ENCODE results near the gene STAMBP. TPM values are rescaled to one million over a fixed set of nuclear protein-coding genes. Genes with fewer than 3 reads are reported as not detected.

The STAMBP gene
- total RNA-seq (2022; extraction: Qiagen RNA extraction), result 49.9 to 59.6 TPM (median 55.4 TPM) in 5 replicates

DNA sequence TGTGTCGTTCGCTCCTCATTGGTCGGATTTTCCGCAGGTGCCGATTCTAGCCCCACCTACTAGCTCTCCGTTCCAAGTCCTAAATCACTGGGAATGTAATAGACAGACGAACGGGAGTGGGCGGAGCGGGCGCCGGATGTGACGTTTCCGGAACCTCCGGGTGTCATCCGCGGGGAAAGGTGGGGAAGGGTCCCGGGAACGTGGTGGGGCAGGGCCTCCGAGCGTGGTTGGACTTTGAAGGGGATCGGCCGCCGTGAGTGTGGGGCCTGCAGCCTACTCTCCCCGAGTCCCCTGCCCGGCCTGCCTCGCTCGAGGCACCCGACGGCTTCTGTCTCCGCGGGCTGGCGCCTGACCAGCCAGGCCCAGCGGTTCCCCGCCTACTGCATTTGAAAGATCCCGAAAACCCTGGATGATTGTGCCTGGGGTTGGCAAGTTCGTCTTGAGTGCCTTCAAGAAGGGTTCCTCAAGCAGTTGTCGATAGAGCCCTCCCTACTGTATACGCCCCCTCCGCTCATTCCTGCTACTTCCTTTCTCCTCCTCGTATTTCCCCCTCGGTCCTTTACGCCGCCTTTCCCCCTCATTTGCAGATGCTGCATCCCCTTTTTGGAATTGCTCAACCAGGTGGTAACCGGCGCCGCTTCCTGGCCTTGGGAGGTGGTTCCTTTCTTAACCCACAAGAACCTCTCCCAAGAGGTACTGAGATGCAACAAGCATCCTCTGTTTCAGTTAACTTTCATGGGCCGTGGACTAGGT lies at the start of gene STAMBP:
STAMBP (plus strand) TSS at position 144 of the 753 bp plus-strand sequence. CDS start 1,896 bp downstream, outside the sequence.

DNA sequence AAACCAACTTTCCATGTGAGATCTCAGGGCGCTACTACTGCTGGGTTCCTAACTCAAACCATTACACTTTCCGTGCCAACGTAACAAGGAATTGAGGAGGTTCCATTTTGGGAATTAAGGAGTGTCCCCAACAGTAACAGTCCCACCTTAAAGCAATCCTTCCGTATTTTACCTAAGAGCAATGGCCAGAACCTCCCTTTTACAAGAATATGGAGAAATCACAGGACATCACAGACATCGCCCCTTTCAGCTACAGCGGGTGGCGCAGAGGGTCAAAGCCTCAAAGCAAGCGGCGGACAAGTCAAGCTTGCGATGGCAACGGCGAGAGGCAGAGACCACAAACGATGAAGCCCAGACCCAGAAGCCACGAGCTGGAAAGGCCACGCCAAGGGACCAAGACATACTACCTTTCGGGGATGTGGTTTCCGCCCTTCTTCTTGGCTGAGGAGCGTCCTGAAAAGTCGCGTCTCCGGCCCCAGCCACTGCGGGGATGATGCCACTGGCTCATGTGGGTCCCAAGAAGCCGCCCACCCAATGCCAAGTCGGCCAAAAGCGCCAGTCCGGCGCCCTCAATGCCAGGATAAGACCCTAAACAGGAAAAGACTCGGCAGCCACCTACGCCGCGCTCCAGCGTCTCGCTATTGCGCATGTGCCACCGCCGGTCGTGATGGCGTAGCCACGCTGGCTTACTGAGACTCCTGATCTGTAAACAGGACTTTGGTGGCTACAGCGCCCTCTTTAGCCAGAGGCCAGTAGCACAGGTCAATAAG lies 49.1 kb upstream of the STAMBP start, which contains the start of gene DUSP11:
DUSP11 (minus strand) TSS at position 637 of the 770 bp plus-strand sequence; CDS start at position 508, 129 bp downstream.

DNA sequence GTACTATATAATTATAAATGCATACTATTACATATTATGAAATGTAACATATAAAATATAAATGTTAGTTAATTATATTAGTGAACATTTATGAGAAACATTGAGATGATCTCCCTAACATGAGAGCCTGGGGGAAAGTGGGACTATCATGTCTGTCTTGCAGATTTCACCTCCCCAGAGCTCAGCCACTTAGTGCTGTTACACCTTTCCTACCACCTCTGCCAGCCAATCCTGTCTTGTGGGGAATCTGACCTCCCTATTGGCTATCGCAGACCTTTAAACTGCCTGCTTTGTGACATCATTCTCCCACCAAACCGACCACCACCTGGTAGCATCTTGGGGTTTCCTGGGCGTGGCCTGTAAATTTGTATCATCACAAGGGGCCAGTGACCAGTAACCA lies 44.9 kb upstream of the STAMBP start, which contains the start of gene C2orf78:
C2orf78 (plus strand) TSS at position 301 of the 400 bp plus-strand sequence. CDS start 127 bp downstream, outside the sequence.

GRCh38 chr2:73892631-73893329 lies 64.0 kb downstream of the STAMBP start, which contains the start of gene ACTG2:
Gene ACTG2 (plus strand): TSS chr2:73893008. CDS start chr2:73901312, 8,304 bp downstream.

Other genes starting within 250 kb of the STAMBP start
- gene NAT8, start 186.5 kb upstream of the STAMBP start, total RNA-seq (2022; extraction: Qiagen RNA extraction), result not detected in 5 replicates
- gene TPRKB, start 91.6 kb upstream of the STAMBP start, total RNA-seq (2022; extraction: Qiagen RNA extraction), result 67.3 to 107 TPM (median 83.2 TPM) in 5 replicates
- 34.0 to 40.8 TPM (median 40.4 TPM) in 5 replicates for gene DUSP11, start 48.9 kb upstream of the STAMBP start, total RNA-seq (2022; extraction: Qiagen RNA extraction)
- gene C2orf78, start 44.8 kb upstream of the STAMBP start, total RNA-seq (2022; extraction: Qiagen RNA extraction), result not detected in 5 replicates
- gene ACTG2, start 64.0 kb downstream of the STAMBP start, total RNA-seq (2022; extraction: Qiagen RNA extraction), result 0.18 to 0.45 TPM (median 0.28 TPM) in 5 replicates
- 153 to 175 TPM (median 158 TPM) in 5 replicates for gene DGUOK, start 97.9 kb downstream of the STAMBP start, total RNA-seq (2022; extraction: Qiagen RNA extraction)
- 7.7 to 15.5 TPM (median 13.0 TPM) in 5 replicates for gene TET3, start 155.9 kb downstream of the STAMBP start, total RNA-seq (2022; extraction: Qiagen RNA extraction)